Measurements from ENCODE around the gene EPHB2. TPM values are rescaled to one million over a fixed set of nuclear protein-coding genes. Genes with fewer than 3 reads are reported as not detected.

The EPHB2 gene
- total RNA-seq, 4 donors from 2014 or later = 7.5 to 27.3 (median 23.8) TPM

DNA sequence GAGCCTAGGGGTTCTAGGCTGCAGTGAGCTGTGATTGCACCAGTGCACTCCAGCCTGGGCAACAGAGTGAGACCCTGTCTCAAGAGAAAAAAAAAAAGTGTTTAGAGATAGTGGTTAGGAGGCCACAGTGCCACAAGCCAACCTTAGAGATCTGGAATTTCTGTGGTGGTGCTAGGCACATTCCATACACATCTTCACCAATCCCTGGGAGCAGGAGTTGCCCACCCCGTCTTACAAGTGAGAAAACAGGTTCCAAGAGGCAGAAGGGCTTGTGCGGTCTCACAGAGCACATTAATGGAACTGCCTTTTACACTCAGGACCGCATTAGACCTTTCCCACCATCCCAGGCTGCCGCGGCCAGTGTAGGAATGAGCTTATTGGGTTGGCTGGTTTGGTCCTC, 93.2 kb downstream of the EPHB2 start:
- Histone ChIP-seq H3K36me3 (no peaks in the 10 kb centered on the region), H3K4me3 (replicated peaks in 1 of 3) (no peak overlapping the region), H3K9me3 (no peaks in the 10 kb centered on the region), H3K27me3 (no peaks in the 10 kb centered on the region), H3K27ac (no peak overlapping the region), H3K4me1 (peaks cover 0 to 15% of the 10 kb centered on the region in 2 donors)
- intact Hi-C loops (cut with DNase I) = no loop called here
- 89 to 91% methylated on average over 4 to 5 of the region's 5 CpGs for WGBS, 2 donors
- TF ChIP-seq POLR2A (IDR thresholded peaks at IDR 0.05) (no peak), CTCF (IDR thresholded peaks at IDR 0.05) (no peak)
- DNase-seq = no peak

GRCh38 chr1:22804406-22804805, 93.8 kb downstream of the EPHB2 start:
- no peak for TF ChIP-seq CTCF (IDR thresholded peaks at IDR 0.05)
- TF ChIP-seq POLR2A (IDR thresholded peaks at IDR 0.05) = no peak

GRCh38 chr1:22804969-22805671, 94.5 kb downstream of the EPHB2 start:
- no peak overlapping the region for H3K4me3 ChIP-seq (replicated peaks in 1 of 3)
- peaks cover 0 to 15% of the 10 kb centered on the region in 2 donors for H3K4me1 ChIP-seq
- H3K27ac ChIP-seq = no peak overlapping the region
- no peaks in the 10 kb centered on the region for H3K9me3 ChIP-seq
- intact Hi-C loops (cut with DNase I) = no loop called here
- no peaks in the 10 kb centered on the region for H3K27me3 ChIP-seq
- H3K36me3 ChIP-seq = no peaks in the 10 kb centered on the region
- TF ChIP-seq POLR2A (IDR thresholded peaks at IDR 0.05) (no peak), CTCF (IDR thresholded peaks at IDR 0.05) (no peak)
- DNase-seq = no peak
- 81 to 93% methylated on average over 5 to 7 of the region's 7 CpGs for WGBS, 2 donors

More at GRCh38 chr1:22804406-22804805, 93.8 kb downstream of the EPHB2 start:
- intact Hi-C loops (cut with DNase I) = no loop called here
- no peaks in the 10 kb centered on the region for H3K36me3 ChIP-seq
- no peak overlapping the region for H3K4me3 ChIP-seq (replicated peaks in 1 of 3)
- no peak overlapping the region for H3K27ac ChIP-seq
- DNase-seq = peak in 1 of 2 donors; percentile 62
- no peaks in the 10 kb centered on the region for H3K9me3 ChIP-seq
- WGBS, 2 donors = 59 to 62% methylated on average over 6 of the region's 6 CpGs
- peaks cover 0 to 15% of the 10 kb centered on the region in 2 donors for H3K4me1 ChIP-seq
- H3K27me3 ChIP-seq = no peaks in the 10 kb centered on the region

- intact Hi-C loops (cut with DNase I) = no loop called here
- Histone ChIP-seq H3K9me3 (no peaks in the 10 kb centered on the region), H3K4me1 (peaks cover 0 to 15% of the 10 kb centered on the region in 2 donors), H3K4me3 (replicated peaks in 1 of 3) (no peak overlapping the region), H3K36me3 (no peaks in the 10 kb centered on the region), H3K27me3 (no peaks in the 10 kb centered on the region), H3K27ac (no peak overlapping the region)
- TF ChIP-seq CTCF (IDR thresholded peaks at IDR 0.05) = no peak
- no peak for DNase-seq
- 86 to 94% methylated on average over 4 of the region's 4 CpGs for WGBS, 2 donors
These were observed 95.0 kb downstream of the EPHB2 start for GRCh38 chr1:22805672-22806038.

DNA sequence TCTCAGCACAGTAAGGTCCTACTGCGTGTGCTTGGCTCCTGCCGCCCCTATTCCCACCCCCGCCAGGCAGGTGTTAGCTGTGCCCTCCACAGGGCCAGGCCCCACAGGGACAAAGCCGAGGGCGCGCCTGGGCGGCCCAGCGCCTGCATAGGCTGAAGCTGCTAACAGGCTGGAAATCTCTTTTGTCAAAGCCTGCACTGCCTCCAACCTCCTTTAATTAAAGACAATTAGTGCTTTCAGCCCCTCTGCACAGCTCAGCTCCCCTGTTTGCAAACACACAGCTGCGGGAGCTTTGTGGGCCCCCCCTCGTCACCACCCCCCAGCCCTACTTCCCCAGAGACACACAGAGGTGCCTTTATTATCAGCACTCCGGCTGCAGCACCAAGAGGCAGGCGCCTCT, 95.9 kb downstream of the EPHB2 start:
- DNase-seq = no peak
- Histone ChIP-seq H3K27ac (no peak overlapping the region), H3K4me3 (replicated peaks in 1 of 3) (no peak overlapping the region), H3K36me3 (no peaks in the 10 kb centered on the region), H3K9me3 (no peaks in the 10 kb centered on the region), H3K4me1 (peaks cover 0 to 15% of the 10 kb centered on the region in 2 donors), H3K27me3 (no peaks in the 10 kb centered on the region)
- WGBS, 2 donors = 90 to 91% methylated on average over 12 of the region's 12 CpGs
- intact Hi-C loops (cut with DNase I) = no loop called here
- TF ChIP-seq POLR2A (IDR thresholded peaks at IDR 0.05) (no peak), CTCF (IDR thresholded peaks at IDR 0.05) (no peak)
